T-helper 9 cell (primary cell): Measurements from ENCODE around the gene NIPAL3.
"Not testable (repeated sequence)": the region's sequence is repeated elsewhere in the genome, so short reads cannot be mapped to it uniquely, and the experiment has no call there.

ENCODE experiments used
- DNase-seq: peaks from one replicate; pipeline ENCODE4 v3.0.0-alpha.2; 2020

Gene NIPAL3

DNA sequence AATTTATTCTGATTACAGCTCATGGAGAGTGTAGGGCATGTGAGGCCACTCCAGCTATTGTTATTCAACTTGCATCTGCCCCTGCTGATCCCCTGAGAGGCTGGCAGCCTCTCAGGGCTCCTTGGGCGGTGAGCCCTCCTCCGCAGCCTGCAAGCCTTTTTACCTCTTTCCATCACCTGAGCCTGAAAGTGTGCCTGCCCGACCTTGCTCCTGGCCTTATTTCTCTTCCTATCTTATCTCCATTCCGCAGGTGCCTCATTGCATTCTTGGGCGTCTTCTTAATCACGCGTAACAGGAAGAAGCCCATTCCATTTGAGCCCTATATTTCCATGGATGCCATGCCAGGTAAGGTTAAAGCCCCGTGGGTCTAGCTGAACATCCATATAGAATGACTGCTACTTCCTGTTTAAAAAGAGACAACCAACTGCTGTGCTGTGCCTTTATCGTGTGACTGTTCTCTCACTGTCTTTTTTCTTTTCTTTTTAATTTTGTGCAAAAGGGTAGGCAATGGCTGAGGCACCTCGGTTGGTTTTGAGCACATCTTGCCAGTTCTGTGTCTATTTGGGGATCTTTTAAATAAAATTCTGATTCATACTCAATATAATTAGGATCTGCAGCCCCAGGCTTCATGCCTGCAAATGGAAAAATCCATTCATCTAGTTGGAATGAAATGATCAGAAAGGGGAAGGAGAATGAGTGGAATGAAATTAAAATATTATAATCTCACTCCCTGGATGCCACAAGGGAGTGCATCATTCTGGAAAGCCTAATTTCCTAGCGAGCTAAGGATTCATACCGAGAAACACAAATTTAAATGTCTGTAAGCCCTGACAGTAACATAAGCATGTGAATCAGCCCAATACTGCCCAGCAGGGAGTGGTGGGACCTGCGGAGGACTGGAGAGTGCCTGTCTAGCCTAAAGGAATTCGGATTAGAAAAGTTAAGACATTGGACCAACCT, 48.5 kb downstream of the NIPAL3 start:
- no peak for DNase-seq

DNA sequence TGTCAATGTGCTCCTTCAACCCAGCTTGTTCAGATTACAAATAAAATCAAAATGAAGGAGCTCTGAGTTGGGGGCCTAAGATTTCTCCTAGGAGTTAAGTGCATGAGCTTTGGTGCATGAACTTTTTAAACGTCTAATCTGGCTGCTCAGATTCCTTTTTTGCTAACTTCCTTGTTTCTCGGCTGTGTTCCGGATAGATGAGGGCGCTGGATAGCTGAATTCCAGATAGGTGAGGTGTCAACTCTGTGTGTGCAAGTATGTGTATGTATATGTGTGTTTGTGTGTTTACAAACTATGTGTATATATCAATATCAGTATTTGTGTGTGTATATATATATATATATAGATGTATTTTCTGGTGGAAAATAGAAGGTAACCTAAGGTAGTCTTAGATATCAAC, 49.5 kb downstream of the NIPAL3 start:
- DNase-seq: no peak

DNA sequence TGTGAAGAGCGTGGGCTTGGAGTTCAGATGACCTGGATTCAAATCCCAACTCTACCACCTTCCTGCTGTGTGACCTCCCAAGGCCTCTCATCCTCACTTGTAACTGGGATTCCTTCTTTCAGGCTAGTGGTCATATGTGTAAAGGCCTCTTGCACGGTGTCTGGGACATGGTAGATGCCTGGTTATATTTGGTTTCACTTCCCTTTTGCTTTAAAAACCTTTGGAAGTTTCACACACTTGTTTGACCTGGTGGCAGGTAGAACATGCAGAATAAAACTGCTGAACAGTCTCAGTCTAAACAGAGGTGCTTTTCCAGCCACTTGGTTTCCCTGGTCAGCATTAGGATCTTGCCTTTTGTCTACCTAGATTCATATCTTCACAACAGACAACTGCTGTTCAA, 50.0 kb downstream of the NIPAL3 start:
- DNase-seq: no peak

DNA sequence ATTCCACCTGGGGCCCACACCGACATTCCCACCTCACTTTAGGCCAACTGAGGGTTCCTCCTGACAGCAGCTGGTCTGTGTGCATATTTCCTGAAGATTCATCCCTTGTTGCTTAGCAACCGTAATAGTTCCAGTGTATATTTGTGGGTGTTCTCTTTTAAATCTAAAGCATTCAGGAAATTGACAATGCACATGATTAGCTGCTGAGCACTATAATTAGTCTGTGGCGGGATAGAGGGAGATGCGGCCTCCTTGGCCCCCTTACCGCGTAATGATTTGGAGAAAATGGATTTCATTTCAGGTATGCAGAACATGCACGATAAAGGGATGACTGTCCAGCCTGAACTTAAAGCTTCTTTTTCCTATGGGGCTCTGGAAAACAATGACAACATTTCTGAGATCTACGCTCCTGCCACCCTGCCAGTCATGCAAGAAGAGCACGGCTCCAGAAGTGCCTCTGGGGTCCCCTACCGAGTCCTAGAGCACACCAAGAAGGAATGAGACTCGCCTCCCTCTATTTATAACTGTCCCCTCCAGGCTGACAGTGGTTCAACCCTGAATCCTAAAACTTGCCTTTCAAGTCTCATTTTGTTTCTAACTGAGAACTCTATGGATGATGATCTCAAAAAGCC, 53.2 kb downstream of the NIPAL3 start:
- DNase-seq: no peak

DNA sequence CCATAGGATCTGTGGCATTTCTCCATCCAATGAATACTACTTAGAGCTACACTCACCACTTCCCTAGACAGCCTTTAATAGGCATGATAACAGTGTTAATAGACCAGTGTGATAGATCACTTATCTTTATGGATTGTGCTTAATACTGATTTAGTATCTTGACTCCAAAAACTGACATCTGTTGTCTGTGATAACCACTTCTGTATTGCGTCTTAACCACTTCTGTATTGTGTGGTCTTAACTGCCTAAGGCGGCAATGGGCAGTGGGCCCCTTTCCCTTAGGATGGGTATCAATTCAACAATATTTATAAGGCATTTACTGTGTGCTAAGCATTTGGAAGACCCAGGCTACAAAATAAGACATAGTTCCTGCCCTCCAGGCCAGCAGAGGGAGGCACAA, 55.0 kb downstream of the NIPAL3 start:
- DNase-seq: no peak

DNA sequence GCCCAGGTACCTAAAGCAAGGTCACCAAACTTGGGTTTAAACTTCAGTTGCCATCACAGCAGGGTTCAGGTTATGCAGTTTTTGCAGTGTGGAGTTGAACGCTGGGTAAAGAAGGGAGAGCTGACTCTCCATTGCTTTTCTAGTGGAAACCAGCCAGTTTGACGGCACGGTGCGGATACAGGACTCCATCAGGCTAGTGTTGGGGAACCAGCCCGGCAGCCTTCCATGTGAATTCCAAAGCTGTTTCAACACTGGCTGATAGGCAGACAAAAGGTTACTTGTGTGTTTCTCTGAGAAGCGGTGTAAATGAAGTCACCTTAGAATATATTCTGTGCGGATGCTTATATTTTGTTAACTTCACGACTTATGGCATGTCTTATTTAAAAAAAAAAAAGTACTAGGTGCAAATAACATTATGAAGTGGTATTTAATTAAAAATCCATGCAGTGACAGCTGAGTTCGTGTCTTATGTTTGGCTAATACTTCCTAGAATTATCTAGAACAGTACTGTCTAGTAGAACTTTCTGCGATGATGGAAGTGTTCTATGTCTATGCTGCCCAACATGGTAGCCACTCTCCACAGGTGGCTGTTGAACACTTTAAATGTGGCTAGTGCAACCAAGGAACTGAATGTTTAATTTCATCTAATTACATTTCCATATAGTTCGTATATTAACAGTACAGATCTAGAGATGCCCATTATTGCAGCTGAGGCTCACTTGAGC, 57.1 kb downstream of the NIPAL3 start:
- DNase-seq: no peak

DNA sequence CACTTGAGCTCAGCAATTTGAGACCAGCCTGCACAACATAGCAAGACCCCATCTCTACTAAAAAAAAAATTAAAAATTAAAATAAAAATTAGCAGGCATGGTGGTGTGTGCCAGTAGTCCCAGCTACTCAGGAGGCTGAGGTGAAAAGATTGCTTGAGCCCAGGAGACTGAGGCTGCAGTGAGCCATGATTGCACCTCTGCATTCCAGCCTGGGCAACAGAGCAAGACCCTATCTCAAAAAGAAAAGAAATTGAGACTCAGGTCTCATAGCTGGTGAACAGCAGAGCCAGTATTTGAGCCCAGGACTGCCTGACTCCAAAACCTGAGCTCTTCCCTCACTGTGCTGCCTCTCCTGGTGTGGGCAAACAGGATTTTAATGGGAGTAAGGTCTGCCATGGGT, 58.6 kb downstream of the NIPAL3 start:
- no peak for DNase-seq

DNA sequence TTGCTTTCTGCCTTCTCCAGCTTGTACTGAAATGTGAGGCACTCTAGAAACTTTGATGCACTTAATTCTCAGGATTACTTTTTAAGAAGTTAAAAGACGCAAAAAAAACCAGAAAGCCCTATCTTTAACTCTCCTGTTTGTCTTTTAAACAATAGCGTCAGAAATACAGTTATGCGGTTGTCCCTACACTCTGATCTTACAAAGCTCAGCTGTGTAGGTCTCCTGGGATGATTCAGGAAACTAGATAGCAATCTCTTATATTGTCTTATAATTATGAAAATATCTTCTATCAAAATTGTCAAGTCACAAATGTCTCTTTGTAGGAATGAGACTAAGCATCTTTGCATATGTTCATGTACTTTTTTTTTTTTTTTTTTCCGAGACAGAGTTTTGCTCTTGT, 60.1 kb downstream of the NIPAL3 start:
- DNase-seq: no peak

DNA sequence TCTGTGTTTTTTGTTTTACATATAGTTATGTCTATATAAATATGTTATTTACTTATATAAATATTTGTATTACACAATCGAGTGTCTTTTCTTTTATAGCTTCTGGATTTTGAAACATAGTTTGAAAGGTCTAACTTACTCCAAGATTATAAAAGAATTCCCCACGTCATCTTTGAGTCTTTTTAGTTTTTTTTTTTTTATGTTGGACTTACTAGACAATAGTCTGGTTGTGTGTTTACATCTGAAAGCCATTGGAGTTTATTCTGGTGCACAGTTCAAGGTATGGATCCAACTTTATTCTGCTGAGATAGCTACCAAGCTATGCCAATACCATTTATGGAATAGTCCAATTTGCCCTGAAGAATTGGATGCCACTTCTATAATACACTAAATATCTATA, 61.0 kb downstream of the NIPAL3 start:
- no peak for DNase-seq

DNA sequence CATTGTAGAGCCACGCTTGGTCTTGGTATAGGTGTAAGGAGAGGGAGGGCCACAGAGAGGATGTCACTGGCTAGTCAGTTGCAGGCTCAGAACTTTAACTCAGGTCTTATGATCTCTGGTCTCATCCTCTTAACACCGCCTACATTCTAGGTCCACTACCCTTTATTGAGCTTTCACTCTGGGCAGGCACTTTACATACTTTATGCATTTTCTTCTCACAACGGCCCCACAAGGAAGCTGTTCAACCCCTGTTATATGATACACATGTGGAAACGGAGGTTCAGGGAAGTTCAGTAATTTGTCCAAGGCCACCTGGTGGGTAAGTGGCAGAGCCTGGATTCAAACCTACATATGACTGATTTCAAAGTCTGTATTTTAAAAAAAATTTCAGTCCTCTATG, 61.7 kb downstream of the NIPAL3 start:
- no peak for DNase-seq

DNA sequence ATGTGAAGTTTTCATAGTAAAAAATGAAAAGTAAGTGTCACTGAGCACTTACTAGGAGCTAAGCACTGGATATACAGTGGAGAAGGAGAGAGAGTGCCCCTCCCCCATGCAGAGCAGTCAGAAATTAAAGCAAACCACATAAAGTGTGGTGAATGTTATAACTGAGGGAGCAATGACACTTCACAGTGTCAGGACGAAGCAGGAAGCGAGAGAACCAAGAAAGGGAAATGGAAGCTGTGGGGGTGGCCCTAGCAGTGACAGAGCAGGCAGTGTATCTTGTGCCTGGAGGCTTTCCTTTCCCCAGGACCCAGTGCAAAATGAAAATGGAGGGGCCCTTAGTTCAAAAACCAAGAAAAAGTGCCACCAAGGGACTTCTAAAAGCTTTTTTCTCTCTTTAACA, 65.5 kb downstream of the NIPAL3 start:
- DNase-seq: no peak

DNA sequence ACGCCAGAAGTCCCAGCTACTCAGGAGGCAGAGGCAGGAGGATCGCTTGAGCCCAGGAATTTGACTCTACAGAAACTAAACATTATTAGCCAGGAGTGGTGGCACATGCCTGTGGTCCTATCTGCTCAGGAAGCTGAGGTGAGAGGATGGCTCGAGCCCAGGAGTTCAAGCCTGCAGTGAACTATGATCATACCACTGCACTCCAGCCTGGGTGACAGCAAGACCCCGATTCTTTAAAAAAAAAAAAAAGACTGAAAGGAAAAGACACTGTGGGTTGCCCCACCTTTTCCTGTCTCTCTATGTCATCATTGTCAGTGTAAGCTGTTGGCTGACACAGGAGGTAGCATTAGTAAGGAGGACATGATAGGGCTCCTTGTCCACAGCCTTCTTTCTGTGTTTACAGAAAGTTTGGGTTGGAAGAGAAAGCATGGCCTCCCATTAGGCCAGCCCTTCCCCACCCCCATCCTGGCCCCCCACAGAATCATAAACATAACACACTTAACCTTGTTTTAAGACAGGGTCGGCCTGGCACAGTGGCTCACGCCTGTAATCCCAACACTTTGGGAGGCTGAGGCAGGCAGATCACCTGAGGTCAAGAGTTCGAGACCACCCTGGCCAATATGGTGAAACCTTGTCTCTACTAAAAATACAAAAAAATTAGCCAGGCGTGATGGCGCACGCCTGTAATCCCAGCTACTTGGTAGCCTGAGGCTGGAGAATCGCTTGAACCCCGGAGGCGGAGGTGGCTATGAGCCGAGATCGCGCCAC, 66.4 kb downstream of the NIPAL3 start:
- no peak for DNase-seq

DNA sequence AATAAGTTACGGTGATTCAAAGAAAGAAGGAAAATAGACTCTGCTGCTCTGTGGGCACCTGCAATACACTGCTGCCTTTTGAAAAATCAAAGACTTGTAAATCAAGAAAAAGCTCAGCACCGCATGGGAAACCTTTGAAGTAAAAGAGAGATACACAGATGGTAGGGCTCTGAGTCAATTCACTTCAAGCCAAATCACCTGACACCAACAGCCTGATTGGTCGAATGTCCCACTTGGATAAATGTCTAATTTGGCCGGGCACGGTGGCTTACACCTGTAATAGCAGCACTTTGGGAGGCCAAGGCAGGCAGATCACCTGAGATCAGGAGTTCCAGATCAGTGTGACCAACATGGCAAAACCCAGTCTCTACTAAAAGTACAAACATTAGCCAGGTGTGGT, 67.8 kb downstream of the NIPAL3 start:
- DNase-seq: no peak

DNA sequence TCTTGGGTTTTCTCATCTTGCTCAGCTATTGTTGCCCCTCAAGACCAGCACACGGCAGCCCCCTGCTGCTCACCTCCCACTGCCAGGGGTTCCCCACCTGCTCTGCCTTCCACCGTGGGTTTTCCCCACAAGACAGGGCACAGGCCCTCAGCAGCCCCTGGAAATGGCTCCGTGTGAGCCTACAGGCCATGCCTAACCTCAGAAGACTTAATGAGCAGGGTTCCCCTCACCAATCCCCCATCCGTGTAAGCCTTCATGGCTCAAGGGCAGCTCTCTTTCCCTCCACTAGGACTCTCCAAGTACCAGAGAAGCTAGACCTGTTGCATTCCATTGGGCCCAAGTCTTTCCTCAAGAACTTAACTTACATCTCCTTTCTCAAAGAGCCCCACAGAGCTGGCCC, 68.6 kb downstream of the NIPAL3 start:
- DNase-seq: no peak

DNA sequence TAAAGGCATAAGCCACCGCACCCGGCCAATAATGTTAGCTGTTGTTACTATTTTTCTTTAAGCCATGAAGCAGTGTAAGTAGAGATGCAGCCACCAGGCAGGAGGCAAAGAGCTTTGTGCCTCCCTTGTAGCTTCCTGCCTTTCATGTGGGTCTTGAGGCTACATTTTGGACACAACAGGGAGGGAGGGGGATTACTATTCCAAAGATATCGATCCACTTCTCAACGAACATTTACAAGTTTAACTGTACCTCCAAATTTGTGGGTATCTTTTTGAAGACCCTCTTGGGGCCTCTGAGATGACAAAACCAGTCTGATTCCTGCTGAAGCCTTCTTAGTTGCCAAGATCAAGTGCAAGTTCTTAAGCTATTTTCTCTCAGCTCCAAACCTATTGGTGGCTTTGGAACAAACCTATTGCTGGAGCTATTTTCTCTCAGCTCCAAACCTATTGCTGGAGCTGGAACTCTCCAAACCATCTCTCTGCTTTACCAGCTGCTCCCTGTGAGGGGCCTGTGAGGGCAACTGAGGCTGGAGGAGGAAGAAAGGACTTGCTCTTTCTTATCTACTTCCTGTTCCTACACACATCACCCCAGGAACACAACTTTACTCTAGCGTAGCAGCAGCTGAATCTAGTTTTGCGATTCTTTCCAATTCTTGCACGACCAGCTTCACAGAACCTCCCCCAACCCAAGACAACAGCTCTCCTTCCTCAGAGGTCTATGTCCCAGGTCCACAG, 70.9 kb downstream of the NIPAL3 start:
- peak; percentile 40 for DNase-seq

DNA sequence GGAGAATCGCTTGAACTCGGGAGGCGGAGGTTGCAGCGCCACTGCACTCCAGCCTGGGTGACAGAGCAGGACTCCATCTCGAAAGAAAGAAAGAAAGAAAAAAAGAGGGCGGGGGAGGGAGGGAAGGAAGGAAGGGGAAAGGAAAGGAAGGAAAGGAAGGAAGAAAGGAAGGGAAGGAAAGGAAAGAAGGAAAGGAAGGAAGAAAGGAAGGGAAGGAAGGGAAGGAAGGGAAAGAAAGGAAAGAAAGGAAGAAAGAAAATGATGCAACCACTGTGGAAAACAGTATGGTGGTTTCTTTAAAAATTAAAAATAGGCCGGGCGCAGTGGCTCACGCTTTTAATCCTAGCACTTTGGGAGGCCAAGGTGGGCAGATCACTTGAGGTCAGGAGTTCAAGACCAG, 71.9 kb downstream of the NIPAL3 start:
- no peak for DNase-seq

DNA sequence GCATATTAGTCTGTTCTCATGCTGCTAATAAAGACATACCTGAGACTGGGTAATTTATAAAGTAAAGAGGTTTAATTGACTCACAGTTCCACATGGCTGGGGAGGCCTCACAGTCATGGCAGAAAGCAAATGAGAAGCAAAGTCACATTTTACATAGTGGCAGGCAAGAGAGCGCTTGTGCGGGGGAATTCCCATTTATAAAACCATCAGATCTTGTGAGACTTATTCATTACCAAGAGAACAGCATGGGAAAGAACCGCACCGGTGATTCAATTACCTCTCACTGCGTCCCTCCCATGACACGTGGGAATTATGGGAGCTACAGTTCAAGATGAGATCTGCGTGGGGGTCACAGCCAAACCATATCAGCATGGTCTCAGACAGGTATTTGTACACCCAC, 72.6 kb downstream of the NIPAL3 start:
- DNase-seq: not testable (repeated sequence)

DNA sequence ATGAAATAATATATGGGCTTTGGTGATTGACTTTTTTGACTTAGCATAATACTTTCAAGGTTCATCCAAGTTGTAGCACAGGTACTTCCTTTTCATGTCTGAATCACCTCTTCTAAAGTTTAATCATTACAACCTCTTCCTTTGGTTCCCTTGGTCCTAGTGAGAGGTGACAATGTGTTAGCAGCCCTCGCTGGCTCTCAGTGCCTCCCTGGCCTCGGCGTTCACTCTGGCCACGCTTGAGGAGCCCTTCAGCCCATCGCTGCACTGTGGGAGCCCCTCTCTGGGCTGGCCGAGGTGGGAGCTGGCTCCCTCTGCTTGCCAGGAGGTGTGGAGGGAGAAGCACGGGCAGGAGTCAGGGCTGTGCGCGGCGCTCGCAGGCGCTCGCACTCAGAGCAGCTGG, 74.1 kb downstream of the NIPAL3 start:
- DNase-seq: no peak

DNA sequence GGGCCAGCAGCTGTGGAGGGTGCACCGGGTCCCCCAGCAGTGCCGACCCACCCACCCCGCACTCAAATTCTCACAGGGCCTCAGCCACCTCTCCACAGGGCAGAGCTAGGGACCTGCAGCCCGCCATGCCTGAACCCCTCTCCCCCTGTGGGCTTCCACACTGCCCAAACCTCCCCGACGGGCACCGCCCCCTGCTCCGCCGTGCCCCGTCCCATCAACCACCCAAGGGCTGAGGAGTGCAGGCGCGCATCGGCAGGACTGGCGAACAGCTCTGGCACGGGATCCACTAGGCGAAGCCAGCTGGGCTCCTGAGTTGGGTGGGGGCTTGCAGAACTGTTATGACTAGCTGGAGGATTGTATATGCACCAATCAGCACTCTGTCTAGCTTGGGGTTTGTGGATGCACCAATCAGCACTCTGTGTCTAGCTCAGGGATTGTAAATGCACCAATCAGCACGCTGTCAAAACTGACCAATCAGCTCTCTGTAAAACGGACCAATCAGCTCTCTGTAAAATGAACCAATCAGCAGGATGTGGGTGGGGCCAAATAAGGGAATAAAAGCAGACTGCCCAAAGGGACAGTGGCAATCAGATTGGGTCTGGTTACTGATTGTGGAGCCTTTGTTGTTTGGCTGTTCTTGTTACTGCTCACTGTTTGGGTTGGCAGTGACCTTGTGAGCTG, 74.6 kb downstream of the NIPAL3 start:
- DNase-seq: no peak

DNA sequence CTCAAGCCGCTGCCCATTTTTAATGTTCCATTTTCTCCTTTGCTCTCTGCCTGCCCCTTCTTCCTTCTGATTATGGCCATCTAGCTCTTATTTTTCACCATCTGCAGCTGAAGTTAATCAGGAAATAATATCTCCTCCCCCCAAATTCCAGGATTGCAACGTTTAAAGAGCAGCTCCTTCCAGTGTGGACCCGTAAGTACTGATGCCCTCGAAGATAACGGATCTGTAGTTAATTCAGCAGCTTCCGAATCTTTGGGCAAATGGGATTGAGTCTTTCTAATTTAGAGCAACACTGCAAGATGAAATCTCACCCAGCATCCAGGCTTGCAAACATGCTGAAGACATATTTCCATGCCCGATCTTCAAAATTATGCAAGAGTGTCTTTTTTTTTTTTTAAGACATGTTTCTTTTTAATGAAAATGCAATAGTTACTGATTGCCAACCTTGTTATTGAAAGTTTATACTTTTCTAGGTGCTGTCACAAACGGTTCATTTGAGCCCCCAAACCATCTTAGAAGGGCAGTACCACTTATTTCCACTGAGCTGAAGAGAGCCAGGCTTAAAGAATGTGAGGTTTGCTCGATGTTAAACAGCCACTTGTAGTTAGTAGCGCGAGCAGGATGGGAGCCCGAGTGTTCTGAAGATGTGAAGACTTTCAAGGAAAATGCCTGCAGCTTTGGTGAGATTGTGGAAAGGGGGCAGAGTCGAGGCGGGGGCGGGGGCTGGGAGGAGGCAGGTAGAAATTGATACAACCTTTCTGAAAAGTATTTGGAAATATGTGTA, 76.2 kb downstream of the NIPAL3 start:
- no peak for DNase-seq

DNA sequence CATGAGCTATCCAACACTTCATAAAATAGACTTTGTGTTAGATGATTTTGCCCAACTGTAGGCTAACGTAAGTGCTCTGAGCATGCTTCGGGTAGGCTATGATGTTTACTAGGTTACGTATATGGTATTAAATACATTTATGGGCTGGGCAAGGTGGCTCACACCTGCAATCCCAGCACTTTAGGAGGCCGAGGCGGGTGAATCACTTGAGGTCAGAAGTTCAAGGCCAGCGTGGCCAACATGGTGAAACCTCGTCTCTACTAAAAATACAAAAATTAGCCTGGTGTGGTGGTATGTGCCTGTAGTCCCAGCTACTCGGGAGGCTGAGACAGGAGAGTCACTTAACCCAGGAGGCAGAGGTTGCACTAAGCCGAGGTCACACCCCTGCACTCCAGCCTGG, 77.3 kb downstream of the NIPAL3 start:
- DNase-seq: not testable (repeated sequence)
